ENCODE results near the gene TMEM19.

TMEM19 gene

GRCh38 chr12:71719647-71720370 lies 33.9 kb downstream of the TMEM19 start:
- DNase-seq (ENCODE audit: low read depth): no peak

- DNase-seq (ENCODE audit: low read depth): no peak
Observed at GRCh38 chr12:71721783-71722505, 36.1 kb downstream of the TMEM19 start.

GRCh38 chr12:71725011-71725410 lies 39.1 kb downstream of the TMEM19 start:
- DNase-seq (ENCODE audit: low read depth): peak; percentile 44

- DNase-seq (ENCODE audit: low read depth): no peak
Observed at GRCh38 chr12:71726548-71726947, 40.7 kb downstream of the TMEM19 start.

- no peak for DNase-seq (ENCODE audit: low read depth)
Observed at GRCh38 chr12:71727958-71728357, 42.1 kb downstream of the TMEM19 start.

- no peak for DNase-seq (ENCODE audit: low read depth)
Observed at GRCh38 chr12:71730936-71731335, 45.1 kb downstream of the TMEM19 start.

- peak; percentile 84 for DNase-seq (ENCODE audit: low read depth)
Observed at GRCh38 chr12:71731439-71732356, 45.8 kb downstream of the TMEM19 start.

- no peak for DNase-seq (ENCODE audit: low read depth)
Observed at GRCh38 chr12:71732357-71732712, 46.5 kb downstream of the TMEM19 start.

GRCh38 chr12:71737197-71737596 lies 51.3 kb downstream of the TMEM19 start:
- no peak for DNase-seq (ENCODE audit: low read depth)

GRCh38 chr12:71742998-71743397 lies 57.1 kb downstream of the TMEM19 start:
- no peak for DNase-seq (ENCODE audit: low read depth)

- DNase-seq (ENCODE audit: low read depth): no peak
Observed at GRCh38 chr12:71744522-71745300, 58.8 kb downstream of the TMEM19 start.

- peak; percentile 72 for DNase-seq (ENCODE audit: low read depth)
Observed at GRCh38 chr12:71746974-71747611, 61.2 kb downstream of the TMEM19 start.

- DNase-seq (ENCODE audit: low read depth): peak; percentile 21
Observed at GRCh38 chr12:71748081-71748850, 62.4 kb downstream of the TMEM19 start.

GRCh38 chr12:71749666-71750065 lies 63.8 kb downstream of the TMEM19 start:
- DNase-seq (ENCODE audit: low read depth): no peak

- no peak for DNase-seq (ENCODE audit: low read depth)
Observed at GRCh38 chr12:71752891-71753290, 67.0 kb downstream of the TMEM19 start.
